AG09319 (cell line): ENCODE measurements around the gene CFAP46.
"Not testable (repeated sequence)": the region's sequence is repeated elsewhere in the genome, so short reads cannot be mapped to it uniquely, and the experiment has no call there.

Experiments
- DNase-seq: peaks from one replicate; pipeline ENCODE4 v3.0.0-alpha.2; 2010; ENCODE audit warnings: low read depth; ENCODE audit errors: extremely low read depth
- CTCF ChIP-seq: IDR thresholded peaks from 2 replicates; pipeline ENCODE4 v1.5.1; 2011; ENCODE audit warnings: low read depth, mild to moderate bottlenecking, inconsistent platforms, low read length, moderate library complexity

CFAP46 gene

DNA sequence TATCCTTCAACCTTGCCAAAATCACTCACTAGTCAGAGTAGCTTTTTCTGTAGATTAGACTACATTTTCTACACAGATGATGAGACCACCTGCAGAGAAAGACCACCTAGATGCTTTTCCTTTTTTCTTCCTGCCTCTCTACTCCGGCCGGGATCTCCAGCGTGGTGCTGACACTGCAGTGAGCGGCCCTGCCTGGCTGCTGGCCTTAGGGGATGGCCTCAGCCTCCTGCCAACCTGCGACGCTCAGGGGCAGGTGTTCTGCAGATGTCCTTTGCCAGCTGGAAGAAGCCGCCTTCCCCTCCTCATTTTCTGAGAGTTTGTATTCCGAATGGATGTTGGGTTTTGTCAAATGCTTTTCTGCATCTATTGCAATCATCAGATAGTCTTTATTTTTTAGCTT lies 113.0 kb downstream of the CFAP46 start:
- no peak for DNase-seq
- no peak for TF ChIP-seq CTCF

GRCh38 chr10:132828681-132829080 lies 113.7 kb downstream of the CFAP46 start:
- no peak for TF ChIP-seq CTCF
- DNase-seq = no peak

DNA sequence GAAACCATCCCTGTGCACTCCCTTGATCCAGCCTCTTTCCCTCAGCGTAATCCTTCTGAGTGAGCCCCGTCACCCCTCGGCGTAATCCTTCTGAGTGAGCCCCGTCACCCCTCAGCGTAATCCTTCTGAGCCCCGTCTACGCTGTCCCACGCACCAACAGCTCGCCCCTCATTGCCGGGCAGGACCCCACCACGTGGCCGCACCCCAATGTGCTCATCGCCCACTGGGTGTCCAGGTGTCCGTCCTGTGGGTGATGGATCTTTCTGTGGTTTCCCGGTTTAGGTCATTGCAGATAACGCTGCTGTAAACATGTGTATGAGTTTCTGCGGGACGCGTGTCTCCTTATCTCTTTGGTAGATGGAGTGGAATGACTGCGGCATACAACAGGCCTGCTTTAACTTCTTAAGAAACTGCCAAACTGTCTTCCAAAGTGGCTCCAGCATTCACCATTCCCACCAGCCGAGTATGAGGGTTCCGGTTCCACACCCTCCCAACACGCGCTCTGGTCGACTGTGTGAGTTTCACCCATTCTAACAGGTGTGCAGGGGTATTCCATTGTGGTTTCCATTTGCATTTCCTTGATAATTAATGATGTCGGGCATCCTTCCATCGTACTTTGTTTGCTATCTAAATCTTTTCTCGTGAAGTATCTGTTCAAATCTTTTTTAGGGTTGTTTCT lies 114.4 kb downstream of the CFAP46 start:
- no peak for TF ChIP-seq CTCF
- no peak for DNase-seq

- no peak for TF ChIP-seq CTCF
- DNase-seq = no peak
Observed at GRCh38 chr10:132827423-132827789, 115.0 kb downstream of the CFAP46 start.

GRCh38 chr10:132826524-132827422 lies 115.6 kb downstream of the CFAP46 start:
- DNase-seq = no peak
- TF ChIP-seq CTCF = no peak

- DNase-seq = not testable (repeated sequence)
Observed at GRCh38 chr10:132825783-132826523, 116.4 kb downstream of the CFAP46 start.

DNA sequence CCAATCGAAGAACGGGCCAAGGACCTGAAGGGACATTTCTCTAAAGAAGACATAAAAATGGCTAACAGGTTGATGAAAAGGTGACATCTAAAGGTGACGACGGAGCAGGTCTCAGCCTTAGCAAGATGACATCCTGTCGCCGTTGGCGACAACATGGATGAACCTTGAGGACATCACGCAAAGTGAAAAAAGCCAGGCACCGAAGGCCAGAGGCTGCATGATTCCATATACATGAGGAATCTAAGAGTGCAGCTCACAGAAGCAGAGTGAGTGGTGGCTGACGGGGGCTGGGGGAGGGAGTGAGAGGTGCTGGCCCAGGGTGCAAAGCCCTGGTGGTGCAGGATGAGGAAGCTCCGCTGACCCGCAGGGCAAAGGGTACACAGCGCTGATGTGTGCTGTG lies 122.3 kb downstream of the CFAP46 start:
- DNase-seq = no peak

More for the DNA sequence above, 122.3 kb downstream of the CFAP46 start:
- no peak for TF ChIP-seq CTCF
